Forelimb muscle (tissue), 1 donor: ENCODE results near the gene NARS2. TPM values are rescaled to one million over a fixed set of nuclear protein-coding genes. Genes with fewer than 3 reads are reported as not detected.
"Not testable (repeated sequence)": the region's sequence is repeated elsewhere in the genome, so short reads cannot be mapped to it uniquely, and the experiment has no call there.

Source experiments
- DNase-seq: peaks from one replicate; pipeline ENCODE4 v3.0.0-alpha.2; 2013; ENCODE audit warnings: low read depth
- polyA plus RNA-seq: library from polyadenylated mRNA; unstranded; fragments of 120-200 nt; gene quantifications from one replicate; pipeline ENCODE4 v1.2.1, GENCODE V29; 2013; ENCODE audit not compliant: insufficient read length

NARS2 gene
- polyA plus RNA-seq, 1 donor, result 16.4 TPM

DNA sequence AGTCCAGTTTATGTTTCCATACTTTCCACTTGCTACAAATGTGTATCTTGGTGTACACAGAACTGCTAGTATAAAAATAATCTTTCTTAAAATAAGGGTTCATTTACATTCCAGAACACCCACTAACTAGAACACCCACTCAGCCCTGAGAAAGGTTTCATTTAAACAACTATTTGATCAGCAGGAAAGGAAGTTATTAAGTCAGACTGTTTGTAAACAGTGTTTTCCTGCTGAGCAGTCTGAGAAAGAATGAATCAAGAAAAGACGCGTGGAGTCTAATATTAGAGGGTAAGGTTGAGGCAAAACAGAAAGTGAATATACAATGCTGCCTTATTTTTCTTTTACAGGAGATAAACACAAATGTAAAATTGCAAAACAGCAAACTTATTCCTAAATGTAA, 32.7 kb downstream of the NARS2 start:
- DNase-seq, result no peak

DNA sequence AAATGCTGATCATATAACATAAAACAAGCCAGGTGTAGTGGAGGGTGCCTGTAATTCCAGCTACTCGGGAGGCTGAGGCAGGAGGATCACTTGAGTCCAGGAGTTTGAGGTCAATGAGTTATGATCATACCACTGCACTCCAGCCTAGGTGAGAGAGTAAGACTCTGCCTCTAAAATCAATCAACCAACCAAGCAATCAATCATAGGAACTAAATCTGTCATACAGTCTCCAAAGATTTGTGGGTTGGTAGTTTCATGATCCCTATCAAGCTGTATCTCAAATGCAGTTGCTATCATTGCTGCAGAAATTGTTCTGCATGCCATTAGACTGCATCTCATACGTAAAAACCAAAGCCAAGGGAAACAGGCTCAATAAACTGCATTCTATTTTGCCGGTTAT, 33.1 kb downstream of the NARS2 start:
- DNase-seq, result no peak

DNA sequence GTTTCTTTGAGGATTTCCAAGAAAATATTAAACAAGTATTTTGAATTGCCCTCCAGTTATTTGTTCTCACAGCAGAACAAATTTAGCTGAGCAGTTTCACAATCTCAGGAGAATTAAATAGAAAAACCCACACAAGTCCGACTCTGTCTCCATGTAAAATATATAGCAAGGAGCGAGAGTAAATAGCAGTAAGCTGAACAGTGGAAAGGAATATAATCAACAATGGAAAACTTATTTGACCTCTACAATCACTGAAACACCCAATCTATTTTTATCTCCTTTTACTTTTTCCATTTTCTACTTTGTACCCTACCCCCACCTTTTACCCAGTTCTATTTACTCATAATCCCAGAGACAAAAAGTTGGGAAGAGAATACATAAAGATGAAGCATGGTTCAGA, 34.4 kb downstream of the NARS2 start:
- no peak for DNase-seq

DNA sequence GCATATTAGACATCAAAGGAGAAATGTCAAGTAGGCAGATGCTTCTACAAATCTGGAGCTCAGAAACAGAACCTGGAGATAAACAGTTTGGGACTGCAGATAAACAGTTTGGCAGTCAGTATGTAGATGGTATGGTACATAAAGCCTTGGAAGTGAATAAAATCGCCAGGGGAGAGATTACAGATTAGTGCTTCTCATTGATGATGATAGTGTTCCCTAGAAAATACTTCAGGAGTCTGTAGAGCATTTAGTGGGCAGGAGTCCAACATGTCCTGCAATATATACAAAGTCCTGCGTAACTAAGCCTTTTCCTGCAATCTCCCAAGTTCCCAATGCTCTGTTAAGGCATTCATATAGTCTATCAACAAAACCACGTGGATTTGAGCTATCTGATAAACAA, 35.2 kb downstream of the NARS2 start:
- DNase-seq, result no peak

DNA sequence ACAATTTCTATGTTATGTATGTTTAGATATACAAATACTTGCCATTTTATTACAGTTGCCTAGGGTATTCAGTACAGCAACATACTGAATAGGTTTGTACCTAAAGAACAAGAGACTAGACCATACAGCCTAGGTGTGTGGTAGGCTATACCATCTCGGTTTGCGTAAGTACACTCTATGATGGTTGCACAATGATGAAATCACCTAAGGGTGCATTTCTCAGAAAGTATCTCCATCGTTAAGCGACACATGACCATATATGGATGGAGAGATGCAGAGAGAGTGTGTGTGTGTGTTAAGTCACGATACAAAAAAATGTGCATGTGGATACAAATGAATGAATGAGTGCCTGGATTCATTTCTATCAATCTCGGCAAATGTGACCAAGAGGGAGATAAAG, 37.7 kb downstream of the NARS2 start:
- DNase-seq, result no peak

DNA sequence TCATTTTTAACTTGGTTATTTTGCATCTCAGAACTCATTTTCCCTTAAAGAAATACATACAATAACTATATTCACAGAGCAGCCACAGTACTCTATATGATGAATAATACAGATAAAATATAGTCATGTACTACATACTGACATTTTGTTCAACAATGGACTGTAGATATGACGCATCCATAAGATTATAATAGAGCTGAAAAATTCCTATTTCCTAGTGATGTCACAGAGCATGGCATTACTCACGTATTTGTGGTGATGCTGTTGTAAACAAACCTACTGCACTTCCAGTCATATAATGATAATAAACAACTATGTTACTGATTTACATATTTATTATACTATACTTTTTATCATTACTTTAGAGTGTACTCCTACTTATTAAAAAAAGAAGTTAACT, 38.7 kb downstream of the NARS2 start:
- DNase-seq, result no peak

DNA sequence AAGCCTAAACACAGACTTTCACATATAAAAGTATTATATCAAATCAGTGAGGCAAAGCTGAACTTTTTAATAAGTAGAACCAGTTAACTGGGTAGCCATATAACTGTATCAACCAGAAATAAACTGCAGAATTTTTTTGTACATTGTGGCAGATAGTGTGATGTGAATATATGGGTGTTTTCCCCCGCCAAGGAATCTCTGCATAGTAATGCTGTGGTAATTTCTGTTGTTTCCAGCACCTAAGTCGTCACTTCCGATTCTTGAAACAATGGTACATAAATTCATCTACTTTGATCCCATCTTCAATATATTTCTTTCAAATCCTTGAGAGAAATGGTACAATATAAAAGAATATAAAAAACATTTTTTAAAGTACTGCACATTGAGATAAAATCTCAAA, 39.6 kb downstream of the NARS2 start:
- no peak for DNase-seq

DNA sequence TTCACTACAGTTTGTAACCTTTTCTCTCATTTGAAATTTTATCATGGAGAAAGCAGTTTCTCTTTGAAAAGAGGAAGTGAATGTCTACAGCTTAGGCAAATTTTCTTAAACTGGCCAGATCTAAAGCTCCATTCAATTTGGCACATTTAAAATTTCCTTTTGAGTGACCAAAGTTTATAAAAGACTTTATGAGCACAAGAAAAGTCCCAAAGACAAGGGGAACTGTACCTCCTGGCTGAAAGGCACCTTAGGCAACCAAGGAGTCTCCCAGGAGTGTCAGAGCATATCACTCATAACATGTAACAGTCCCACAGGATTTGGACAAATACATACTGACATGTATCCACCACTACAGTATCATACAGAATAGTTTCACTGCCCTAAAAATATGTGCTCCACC, 41.3 kb downstream of the NARS2 start:
- no peak for DNase-seq

DNA sequence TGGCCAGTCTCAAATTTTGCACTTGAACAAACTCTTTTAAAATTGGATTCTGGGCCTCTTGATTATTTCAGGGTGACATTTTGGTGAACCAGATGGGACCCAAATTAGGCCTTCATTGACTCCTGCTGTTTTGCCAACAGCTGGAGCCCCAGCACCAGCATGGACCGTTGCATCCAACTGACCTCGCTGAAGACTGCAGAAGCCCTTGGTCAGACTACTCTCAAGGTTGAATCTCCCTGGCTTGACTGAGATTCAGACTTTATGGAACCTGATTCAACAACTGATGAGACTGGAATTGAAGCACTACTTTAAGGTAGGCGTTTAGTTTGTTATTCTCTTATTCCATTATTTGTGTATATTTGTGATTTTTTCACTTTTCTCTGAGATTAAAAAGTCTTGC, 41.7 kb downstream of the NARS2 start:
- DNase-seq, result no peak

DNA sequence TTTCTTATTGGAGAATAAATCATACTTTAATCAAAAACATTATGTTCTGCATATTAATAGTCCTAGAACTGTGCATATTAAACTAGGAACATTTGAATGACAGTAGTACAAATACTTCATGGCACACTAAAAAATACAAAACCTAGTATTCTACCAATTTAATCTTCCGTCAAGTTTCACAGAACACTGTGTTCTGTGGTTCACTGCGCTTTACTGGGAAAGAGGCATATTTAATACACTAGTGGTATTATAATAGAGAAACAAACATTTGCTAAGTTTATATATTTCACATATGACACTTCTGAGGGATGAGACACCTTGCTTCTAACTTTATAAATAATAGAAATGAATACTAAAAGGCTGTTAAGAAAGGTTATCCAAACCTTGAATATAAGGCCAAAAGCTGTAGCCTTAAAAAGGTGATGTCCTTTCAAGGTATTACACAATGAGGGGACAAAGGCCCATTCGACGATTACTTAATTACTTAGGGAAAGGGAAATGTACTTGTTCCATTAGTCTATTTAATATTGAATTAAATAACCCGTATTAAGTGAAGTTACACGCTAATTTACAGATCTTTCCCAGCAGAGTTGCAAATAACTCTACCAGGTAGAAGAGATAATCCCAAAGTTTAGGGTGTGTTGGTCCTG, 48.0 kb downstream of the NARS2 start:
- DNase-seq, result no peak

DNA sequence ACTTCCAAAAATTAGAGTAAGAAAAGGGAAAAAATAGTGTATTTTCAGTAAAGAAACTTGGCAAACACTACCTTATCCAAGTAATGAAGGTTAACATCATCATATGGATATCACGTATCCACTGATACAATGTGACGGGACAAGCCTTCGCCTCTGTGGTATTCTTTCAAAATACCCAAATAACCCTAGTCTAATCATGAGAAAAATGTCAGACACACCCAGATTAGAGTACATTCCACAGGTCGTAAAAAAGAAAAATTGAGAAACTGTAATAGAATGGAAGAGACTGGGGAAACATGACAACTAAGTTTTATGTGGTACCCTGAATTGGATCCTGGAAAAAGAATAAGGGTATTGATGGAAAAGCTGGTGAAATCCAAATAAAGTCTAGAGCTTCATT, 48.9 kb downstream of the NARS2 start:
- DNase-seq, result no peak

DNA sequence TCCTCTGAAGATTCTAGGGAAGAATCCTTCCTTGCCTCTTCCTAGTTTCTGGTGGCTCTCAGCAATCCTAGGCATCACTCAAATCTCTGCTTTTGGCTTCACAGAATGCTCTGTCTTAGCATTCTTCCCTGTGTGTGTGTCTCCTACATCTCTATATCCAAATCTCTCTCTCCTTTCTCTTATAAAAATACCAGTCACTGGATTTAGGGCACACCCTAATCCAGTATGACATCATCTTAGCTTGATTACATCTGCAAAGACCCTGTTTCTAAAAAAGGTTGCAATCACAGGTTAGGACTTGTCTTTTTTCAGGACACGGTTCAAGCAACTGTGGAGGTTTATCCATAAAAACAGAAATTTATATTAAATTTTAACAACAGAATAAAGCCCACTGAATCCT, 54.4 kb downstream of the NARS2 start:
- DNase-seq, result no peak

DNA sequence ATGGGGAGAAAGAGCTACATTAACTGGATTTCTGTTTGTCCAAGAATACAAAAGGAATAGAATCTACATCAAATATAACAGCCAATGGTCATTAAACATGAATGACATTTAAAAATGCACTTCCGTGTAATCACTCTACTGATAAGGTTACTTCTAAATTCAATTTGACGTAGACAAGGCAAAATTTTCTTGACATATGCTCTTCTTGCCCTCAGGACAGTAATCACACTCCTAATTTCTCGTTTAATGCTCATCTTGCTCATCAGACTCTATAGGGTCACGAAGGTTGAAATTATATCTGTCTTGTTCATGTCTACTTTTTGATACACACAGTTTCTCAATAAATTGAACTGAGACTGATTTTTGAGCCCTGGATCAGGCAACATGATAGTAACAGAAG, 58.4 kb downstream of the NARS2 start:
- DNase-seq, result no peak

DNA sequence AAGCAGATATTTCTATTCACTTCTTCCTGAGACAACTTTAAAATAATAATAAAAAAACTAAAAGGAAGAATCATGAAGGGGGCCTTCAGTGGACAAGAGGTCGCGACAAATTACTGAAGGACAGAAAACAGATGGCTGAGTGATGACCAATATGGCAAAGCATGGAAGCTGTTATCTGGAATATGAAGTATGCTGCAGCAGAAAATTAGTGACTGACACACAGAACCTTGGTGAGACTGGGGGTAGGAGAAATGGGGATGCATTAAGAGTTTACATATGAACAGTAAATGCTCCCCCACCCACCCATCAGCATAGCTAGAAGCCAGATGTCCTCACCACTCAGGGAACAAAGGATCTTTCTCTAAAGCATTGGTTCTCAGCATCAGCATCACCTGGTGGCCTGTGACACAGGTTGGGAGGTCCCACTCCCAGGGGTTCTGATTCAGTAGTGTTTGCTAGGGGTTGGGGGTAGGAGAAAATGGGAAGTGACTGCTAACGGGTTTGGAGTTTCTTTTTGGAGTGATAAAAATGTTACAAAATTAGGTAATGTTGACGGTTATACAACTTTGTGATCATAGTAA, 59.7 kb downstream of the NARS2 start:
- no peak for DNase-seq

DNA sequence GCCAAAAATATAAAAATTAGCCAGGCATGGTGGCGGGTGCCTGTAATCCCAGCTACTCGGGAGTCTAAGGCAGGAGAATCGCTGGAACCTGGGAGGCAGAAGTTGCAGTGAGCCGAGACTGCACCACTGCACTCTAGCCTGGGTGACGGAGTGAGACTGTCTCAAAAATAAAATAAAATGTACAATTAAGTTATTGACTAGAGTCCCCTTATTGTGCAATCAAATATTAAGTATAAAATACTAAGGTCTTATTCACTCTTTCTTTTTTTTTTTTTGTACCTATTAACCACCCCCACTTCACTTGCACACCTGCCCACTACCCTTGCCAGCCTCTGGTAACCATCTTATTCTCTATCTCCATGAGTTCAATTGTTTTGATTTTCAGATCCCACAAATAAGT, 61.6 kb downstream of the NARS2 start:
- not testable (repeated sequence) for DNase-seq

DNA sequence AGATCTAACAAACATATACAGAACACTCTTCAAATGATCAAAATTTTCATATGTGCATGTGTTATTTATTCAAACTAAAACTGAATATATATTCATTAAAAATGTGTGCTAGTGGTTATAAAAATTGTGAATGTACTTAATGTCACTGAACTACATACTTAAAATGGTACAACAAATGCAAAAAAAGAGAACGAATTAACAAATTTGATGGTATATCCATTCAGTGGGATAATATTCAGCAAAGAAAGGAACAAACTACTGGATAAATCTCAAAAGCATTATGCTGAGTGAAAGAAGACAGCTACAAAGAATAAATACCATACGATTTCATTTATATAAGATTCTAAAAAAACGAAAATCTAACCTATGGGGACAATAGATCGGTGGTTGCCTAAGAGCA, 64.1 kb downstream of the NARS2 start:
- DNase-seq, result no peak

DNA sequence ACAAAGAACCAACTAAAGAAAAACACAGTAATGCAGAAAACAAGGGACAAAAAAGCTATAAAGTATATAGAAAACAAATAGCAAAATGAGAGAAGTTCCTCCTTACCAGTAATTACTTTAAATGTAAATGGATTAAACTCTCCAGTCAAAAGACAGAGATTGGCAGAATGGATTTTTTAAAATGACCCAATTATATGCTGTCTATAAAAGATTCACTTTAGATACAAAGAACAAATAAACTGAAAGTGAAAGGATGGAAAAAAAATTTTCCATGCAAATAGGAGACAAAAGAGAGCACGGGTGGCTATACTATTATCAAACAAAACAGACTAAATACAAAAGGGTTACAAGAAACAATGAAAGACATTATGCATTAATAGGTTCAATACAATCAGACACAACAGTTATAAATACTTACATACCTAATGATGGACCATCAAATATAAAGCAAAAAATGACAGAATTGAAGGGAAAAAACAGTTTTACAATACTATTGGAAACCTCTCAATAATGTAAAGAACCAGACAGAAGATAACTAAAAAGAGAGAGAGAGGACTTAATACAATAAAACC, 64.6 kb downstream of the NARS2 start:
- DNase-seq, result no peak

DNA sequence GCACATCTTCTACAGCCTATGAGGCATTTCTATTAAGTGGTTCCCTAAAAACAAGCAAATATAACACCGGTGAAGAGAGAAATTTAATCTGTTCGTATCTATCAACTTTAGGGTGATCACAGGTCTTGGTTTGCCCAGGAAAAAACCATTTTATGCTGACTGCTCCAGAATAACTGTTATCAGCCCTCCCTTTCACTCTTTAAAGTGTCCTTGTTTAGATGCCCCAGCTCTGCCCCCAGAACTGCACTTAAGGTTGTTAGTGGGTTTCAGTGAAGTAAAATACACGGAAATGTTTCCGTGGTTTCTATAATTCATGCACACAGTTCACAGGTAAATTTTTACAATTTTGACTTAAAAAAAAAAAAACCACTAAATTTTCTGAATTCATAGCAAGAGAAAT, 70.0 kb downstream of the NARS2 start:
- no peak for DNase-seq

DNA sequence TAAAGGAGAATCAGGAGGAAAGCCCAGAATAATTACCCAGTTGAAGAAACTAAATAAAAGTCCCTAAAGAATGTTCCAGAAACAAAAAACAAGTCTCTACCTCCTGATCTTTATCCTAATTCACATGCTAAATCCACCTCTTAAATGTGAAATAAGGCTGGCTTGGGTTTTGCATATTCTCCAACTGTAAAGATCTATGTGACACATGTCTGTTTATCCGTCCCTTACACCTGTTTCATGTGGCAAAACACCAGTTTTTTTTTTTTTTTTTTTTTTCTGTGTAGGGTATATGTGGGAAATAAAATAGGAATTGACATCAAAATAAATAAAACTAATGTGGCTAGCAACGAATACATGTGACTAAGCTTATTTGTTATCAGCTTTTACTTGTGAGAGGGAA, 70.5 kb downstream of the NARS2 start:
- no peak for DNase-seq

DNA sequence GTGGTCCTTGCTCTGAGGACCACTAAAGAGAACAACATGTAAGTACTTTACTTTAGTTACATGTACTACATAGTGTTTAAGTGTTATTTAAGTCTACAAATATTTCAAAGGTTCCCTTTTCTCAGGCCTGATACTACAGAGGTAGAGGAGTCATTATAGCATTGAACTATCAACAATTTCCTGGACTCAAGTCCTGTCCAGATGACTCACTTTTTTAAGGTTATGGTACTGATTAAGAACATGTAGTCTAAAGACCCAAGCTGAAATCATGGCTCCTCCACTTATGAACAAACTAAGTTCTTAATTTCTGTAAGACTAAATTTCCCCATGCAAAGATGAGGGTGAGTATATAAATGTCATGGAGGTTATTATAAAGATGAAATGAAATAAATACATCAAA, 74.7 kb downstream of the NARS2 start:
- DNase-seq, result no peak

DNA sequence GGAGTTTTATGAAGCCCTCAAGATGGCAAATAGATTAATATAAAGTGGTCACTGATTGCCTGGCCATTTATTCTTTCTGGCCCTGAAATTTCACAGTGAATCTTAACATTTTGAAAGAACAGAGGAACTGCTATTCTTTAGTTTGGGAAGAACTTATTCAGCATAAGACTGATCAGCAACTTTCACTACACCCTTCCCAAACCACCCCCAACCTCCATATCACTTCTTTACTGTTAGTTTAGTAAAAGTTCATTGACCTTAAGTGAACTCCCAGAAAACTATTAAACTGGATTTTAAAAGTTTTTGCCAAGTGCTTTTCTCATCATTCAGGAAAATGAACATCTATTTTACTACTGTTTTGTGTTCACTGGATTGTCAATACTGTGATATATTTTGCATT, 77.4 kb downstream of the NARS2 start:
- peak; percentile 16 for DNase-seq

DNA sequence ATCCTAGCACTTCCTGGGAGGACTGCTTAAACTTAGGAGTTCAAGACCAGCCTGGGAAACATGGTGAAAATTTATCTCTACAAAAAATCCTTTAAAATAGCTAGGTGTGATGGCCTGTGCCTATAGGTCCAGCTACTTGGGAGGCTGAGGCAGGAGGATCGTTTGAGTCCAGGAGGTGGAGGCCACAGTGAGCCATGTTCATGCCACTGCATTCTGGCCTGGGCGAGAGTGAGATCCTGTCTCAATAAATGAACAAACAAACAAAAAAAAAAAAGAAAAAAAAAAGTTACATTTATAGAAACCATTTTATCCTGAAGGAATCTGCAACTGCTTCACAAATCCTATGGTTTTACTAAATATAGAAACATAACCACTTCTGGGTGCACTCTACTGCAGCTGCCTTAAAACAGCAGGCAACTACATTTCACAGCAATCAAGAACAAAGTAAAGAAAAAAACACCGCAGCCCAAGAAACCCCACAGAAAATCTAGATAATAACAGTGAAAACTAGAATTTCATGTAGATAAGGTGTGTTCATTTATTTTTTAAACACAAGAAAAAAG, 81.2 kb downstream of the NARS2 start:
- DNase-seq, result no peak

DNA sequence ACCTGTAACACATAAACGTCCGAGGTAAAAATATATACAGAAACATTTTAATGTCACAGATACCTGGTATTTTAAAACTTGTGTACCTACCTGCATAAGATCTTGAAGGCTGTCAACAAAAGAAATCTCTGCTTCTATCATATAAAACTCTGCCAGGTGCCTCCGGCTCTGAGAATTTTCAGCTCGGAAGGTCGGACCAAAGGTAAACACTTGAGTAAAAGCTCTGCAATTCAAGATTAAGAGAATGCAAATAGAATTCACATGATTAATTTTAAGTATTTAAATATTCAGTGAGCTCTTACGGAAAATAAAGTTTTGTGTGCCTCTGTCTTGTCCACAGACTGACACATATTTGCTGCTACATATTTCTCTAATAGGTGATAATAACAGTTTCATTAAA, 81.7 kb downstream of the NARS2 start:
- no peak for DNase-seq

DNA sequence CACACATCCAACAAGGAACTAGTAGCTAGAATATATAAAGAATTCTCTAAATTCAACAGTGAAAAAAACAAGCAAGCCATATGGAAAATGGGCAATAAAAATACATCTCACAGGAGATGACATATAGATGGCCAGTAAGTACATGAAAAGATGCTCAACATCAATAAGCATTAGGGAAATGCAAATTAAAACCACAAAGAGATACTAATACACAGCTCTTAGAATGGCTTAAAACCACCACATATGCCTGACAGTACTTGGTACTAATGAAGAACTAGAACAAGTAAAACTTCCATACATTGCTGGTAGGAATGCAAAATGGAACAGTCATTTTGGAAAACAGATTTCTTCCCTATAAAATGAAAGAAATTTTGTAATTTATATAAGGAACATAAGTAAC, 85.5 kb downstream of the NARS2 start:
- no peak for DNase-seq
